ENCODE data around the gene SPRR1A.

The SPRR1A gene

GRCh38 chr1:153032677-153033308 lies 48.9 kb downstream of the SPRR1A start:
- no peak for DNase-seq

GRCh38 chr1:153035211-153035610 lies 51.3 kb downstream of the SPRR1A start:
- DNase-seq: no peak

Data from T-helper 1 cell (primary cell).